Thyroid gland (tissue), 4 donors: Measurements from ENCODE around the gene RIMBP2. TPM values are rescaled to one million over a fixed set of nuclear protein-coding genes. Genes with fewer than 3 reads are reported as not detected.

Experiments
- DNase-seq, 2 donors: peaks; one replicate each; pipeline ENCODE4 v3.0.0-alpha.2; 2019
- H3K27ac ChIP-seq, 3 donors: fragments of 200-600 bp; sonication (generic); 1 replicate in 2 of 3; 2 replicates in 1 of 3; pipeline ENCODE4 v1.5.1; 2016 to 2019; ENCODE audit warnings: mild to moderate bottlenecking in 1 of 3, moderate library complexity in 1 of 3
- H3K27me3 ChIP-seq: fragments of 200-600 bp; sonication (generic); one replicate; pipeline ENCODE4 v1.5.1; 2019
- H3K36me3 ChIP-seq, 2 donors: fragments of 200-600 bp; sonication (generic); one replicate each; pipeline ENCODE4 v1.5.1; 2016 to 2019
- H3K4me1 ChIP-seq, 2 donors: fragments of 200-600 bp; sonication (generic); one replicate each; pipeline ENCODE4 v1.5.1; 2017 to 2019
- H3K4me3 ChIP-seq, 3 donors: fragments of 200-600 bp; sonication (generic); replicated peaks in 1 of 3; 1 replicate in 2 of 3; 2 replicates in 1 of 3; pipeline ENCODE4 v1.5.1; 2016; ENCODE audit warnings: mild to moderate bottlenecking in 1 of 3
- H3K9me3 ChIP-seq: fragments of 200-600 bp; sonication (generic); one replicate; pipeline ENCODE4 v1.5.1; 2017
- POLR2A ChIP-seq, 2 donors: fragments of 450-650 bp; IDR thresholded peaks; one replicate each; pipeline ENCODE4 v1.6.1; 2017; ENCODE audit warnings: antibody characterized with exemption in 2 of 2, mild to moderate bottlenecking in 2 of 2, moderate library complexity in 1 of 2
- WGBS, 2 donors: methylation state at CpG; one replicate each; pipeline ENCODE4 v1.1.5; 2017; 5-methylcytosine and 5-hydroxymethylcytosine counted together
- intact Hi-C: fragments of 100-400 bp; cut with DNase I; formaldehyde crosslinking; loops from one replicate; pipeline ENCODE4 v1.15.1; 2023
- total RNA-seq, 4 donors: library from RNA; depleted of rRNA; stranded (reverse); fragments of >200 nt; gene quantifications; one replicate each; pipeline ENCODE4 v1.2.3, GENCODE V29; 2016
- TF ChIP-seq, protein P1 (sequence below), 6 experiments: fragments of 200-600 bp in 3 of 6; fragments of 450-650 bp in 3 of 6; sonication (generic) in 3 of 6; IDR thresholded peaks; one replicate each; pipeline ENCODE4 v1.5.1; 2016 to 2019; ENCODE audit warnings: antibody characterized with exemption in 6 of 6, mild to moderate bottlenecking in 2 of 6, inconsistent platforms in 1 of 6, moderate library complexity in 1 of 6

RIMBP2 gene
- total RNA-seq, 4 donors from 2014 or later, result 0.11 to 2.2 (median 0.63) TPM

DNA sequence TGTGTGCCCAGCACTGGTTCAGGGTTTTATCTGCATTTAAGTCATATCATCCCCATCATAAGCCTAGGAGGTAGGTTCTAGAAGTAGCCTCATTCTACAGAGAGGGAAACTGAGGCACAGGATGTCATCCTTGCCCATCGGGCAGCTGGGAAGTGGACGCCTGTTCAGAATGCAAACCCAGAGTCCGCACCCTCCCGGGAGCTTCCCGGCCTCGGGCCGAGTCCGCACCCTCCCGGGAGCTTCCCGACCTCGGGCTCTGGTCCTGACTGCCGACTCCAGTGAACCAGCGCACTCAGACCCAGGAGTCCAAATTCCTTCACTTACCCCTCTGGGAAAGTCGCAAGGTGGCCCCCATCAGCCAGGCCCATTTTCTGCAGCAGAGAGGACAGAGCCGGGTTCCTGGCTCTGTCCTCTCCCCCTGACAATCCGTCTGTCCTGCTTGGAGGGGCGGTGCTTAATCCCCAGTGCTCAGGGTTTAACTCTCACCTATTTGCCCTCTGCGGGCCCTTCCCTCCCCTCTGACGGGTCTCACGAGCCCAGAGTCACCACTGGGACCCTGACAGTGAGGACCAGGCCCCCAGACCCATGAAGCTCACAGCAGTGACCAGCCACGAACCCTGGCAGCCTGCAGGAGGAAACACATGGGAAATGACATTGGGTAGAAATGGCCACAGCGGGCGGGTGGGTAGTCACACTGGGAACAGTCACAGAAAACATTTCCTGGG lies 236.5 kb downstream of the RIMBP2 start:
- no peak for TF ChIP-seq POLR2A (IDR thresholded peaks at IDR 0.05)
- TF ChIP-seq, protein P1, sequence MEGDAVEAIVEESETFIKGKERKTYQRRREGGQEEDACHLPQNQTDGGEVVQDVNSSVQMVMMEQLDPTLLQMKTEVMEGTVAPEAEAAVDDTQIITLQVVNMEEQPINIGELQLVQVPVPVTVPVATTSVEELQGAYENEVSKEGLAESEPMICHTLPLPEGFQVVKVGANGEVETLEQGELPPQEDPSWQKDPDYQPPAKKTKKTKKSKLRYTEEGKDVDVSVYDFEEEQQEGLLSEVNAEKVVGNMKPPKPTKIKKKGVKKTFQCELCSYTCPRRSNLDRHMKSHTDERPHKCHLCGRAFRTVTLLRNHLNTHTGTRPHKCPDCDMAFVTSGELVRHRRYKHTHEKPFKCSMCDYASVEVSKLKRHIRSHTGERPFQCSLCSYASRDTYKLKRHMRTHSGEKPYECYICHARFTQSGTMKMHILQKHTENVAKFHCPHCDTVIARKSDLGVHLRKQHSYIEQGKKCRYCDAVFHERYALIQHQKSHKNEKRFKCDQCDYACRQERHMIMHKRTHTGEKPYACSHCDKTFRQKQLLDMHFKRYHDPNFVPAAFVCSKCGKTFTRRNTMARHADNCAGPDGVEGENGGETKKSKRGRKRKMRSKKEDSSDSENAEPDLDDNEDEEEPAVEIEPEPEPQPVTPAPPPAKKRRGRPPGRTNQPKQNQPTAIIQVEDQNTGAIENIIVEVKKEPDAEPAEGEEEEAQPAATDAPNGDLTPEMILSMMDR (IDR thresholded peaks at IDR 0.05), result no peak
- no peak for DNase-seq
- H3K4me1 ChIP-seq, result no peaks in the 10 kb centered on the region
- H3K27me3 ChIP-seq, result no peaks in the 10 kb centered on the region
- intact Hi-C loops, result no loop called here
- no peak overlapping the region for H3K27ac ChIP-seq
- H3K36me3 ChIP-seq, result no peaks in the 10 kb centered on the region
- WGBS, 2 donors, result 75 to 85% methylated on average over 19 of the region's 23 CpGs
- H3K4me3 ChIP-seq, result no peak overlapping the region
- no peaks in the 10 kb centered on the region for H3K9me3 ChIP-seq

DNA sequence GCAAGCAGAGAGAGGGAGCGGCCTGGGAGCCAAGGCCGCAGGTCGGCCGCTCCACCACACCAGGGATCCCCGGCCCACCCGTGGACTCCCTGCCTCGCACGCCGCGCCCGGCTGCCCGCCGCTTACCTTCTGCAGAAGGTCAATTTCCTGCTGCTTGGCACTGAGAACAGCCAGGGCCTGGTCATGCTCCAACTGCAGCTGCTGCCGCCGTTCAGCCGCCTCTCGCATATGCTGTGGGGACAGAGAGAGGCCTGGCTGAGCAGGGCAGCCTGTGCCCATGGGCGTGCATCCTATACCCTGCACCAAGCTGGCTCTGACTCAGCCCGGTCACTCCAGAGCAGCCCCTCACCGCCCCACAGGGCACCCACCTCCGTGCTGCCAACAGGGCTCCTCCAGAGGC lies 237.3 kb downstream of the RIMBP2 start:
- no peak overlapping the region for H3K4me3 ChIP-seq
- no peaks in the 10 kb centered on the region for H3K9me3 ChIP-seq
- DNase-seq, result no peak
- no peaks in the 10 kb centered on the region for H3K4me1 ChIP-seq
- no peaks in the 10 kb centered on the region for H3K36me3 ChIP-seq
- no peak for TF ChIP-seq POLR2A (IDR thresholded peaks at IDR 0.05)
- TF ChIP-seq, protein P1 (IDR thresholded peaks at IDR 0.05), result no peak
- intact Hi-C loops, result no loop called here
- WGBS, 2 donors, result 91 to 92% methylated on average over 18 to 19 of the region's 21 CpGs
- no peaks in the 10 kb centered on the region for H3K27me3 ChIP-seq
- no peak overlapping the region for H3K27ac ChIP-seq

DNA sequence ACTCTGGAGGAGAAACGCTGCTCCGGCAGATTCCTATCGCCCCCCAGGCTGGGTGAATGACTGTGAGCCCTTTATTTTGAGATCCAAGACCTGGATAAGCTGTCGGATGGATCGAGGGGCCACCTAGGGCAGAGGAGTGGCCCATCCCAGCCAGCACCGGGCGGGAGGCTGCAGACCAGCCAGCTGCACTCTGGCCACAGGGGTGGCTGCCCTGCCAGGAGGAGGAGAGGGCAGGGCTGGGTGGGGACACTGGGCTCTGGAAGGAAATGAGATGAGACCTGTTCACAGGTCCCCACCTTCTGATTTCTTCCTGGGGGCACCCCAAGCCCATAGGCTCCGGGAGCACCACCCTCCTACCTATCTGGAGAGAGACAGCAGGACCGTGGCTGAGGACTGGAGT lies 238.4 kb downstream of the RIMBP2 start:
- Histone ChIP-seq H3K4me3 (no peak overlapping the region), H3K36me3 (no peaks in the 10 kb centered on the region), H3K4me1 (no peaks in the 10 kb centered on the region), H3K9me3 (no peaks in the 10 kb centered on the region), H3K27ac (no peak overlapping the region), H3K27me3 (no peaks in the 10 kb centered on the region)
- intact Hi-C loops, result no loop called here
- no peak for DNase-seq
- TF ChIP-seq POLR2A (IDR thresholded peaks at IDR 0.05), result no peak
- TF ChIP-seq, protein P1 (IDR thresholded peaks at IDR 0.05), result no peak
- WGBS, 2 donors, result 44 to 45% methylated on average over 9 of the region's 9 CpGs

DNA sequence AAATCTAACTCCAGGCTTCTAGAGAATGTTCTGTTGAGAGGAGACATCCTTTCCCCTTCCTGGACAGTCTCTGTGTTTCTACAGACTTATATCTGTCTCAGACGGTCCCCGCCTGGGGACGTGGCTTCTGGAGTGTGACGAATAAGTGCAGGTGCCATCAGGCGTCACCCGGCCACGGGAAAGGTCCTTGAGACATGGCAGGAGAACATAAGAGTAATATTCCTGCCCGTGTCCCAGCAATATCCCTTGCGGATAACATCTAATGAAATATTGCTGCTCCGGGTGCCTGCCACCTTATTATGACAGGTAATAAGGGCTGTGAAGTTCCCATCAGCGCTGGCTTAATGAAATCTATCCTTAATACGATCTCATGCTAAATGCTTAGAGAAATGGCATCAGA lies 238.8 kb downstream of the RIMBP2 start:
- 26 to 27% methylated on average over 12 of the region's 12 CpGs for WGBS, 2 donors
- no peaks in the 10 kb centered on the region for H3K9me3 ChIP-seq
- H3K27ac ChIP-seq, result no peak overlapping the region
- H3K4me3 ChIP-seq, result no peak overlapping the region
- TF ChIP-seq POLR2A (IDR thresholded peaks at IDR 0.05), result no peak
- TF ChIP-seq, protein P1 (IDR thresholded peaks at IDR 0.05), result no peak
- DNase-seq, result peak; percentile 24 to 46
- H3K27me3 ChIP-seq, result no peaks in the 10 kb centered on the region
- intact Hi-C loops, result no loop called here
- H3K4me1 ChIP-seq, result no peaks in the 10 kb centered on the region
- no peaks in the 10 kb centered on the region for H3K36me3 ChIP-seq

DNA sequence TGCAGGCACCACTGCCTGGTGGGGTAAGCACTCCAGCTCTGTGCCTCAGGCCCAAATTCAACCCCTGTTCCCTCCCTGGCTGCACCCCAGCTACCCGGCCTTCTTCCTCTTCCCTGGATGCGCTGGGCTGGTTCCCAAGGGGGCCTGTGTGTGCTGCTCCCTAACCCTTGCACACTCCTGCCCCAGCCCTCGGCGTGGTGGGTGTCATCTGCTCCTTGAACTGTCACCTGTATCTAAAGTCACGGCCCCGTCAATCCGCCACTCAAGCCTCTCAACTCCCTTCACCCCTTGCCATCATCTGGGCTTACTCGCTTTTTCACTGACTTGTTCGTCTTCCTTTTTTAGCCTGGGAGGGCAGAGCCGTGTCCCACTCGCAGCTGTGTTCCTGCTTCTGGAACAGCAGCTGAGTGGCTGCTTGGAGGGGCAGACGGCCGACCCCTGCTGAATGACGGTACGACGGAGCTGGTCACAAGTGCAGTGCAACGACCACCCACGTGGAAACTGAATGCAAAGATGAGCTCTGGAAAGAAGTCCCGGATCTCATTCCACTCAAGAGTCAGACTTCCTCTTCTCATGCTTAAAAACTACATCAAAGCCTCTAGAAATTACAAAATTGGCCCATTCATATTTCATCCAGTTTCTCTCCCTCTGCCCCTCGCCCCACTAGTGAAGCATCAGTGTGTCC lies 239.5 kb downstream of the RIMBP2 start:
- Histone ChIP-seq H3K27ac (no peak overlapping the region), H3K4me1 (no peaks in the 10 kb centered on the region), H3K27me3 (no peaks in the 10 kb centered on the region), H3K36me3 (no peaks in the 10 kb centered on the region), H3K4me3 (no peak overlapping the region), H3K9me3 (no peaks in the 10 kb centered on the region)
- WGBS, 2 donors, result 62 to 63% methylated on average over 20 of the region's 20 CpGs
- TF ChIP-seq POLR2A (IDR thresholded peaks at IDR 0.05), result no peak
- TF ChIP-seq, protein P1 (IDR thresholded peaks at IDR 0.05), result no peak
- DNase-seq, result no peak
- intact Hi-C loops, result no loop called here
